Ishikawa (cell line): ENCODE results near the gene PREX1.

Source experiments
- EP300 ChIP-seq: IDR thresholded peaks from 2 replicates; pipeline ENCODE4 v1.6.1; 2012; ENCODE audit warnings: borderline replicate concordance
- FOXM1 ChIP-seq: IDR thresholded peaks from 2 replicates; pipeline ENCODE4 v1.6.1; 2012; ENCODE audit warnings: low read depth, borderline replicate concordance
- RAD21 ChIP-seq: IDR thresholded peaks from 2 replicates; pipeline ENCODE4 v1.6.1; 2012; ENCODE audit warnings: low read depth

GRCh38 chr20:48800177-48800576 is 27.6 kb downstream of the PREX1 start:
- TF ChIP-seq EP300 (no peak), RAD21 (no peak), FOXM1 (no peak)
